GM12801 (cell line): ENCODE data around the gene FBXL7.

Experiments used
- TF ChIP-seq, protein P1 (sequence below): IDR thresholded peaks from one replicate; pipeline ENCODE4 v1.5.1; 2011; ENCODE audit warnings: control low read depth; ENCODE audit not compliant: insufficient read length; ENCODE audit errors: extremely low read depth

FBXL7 gene

DNA sequence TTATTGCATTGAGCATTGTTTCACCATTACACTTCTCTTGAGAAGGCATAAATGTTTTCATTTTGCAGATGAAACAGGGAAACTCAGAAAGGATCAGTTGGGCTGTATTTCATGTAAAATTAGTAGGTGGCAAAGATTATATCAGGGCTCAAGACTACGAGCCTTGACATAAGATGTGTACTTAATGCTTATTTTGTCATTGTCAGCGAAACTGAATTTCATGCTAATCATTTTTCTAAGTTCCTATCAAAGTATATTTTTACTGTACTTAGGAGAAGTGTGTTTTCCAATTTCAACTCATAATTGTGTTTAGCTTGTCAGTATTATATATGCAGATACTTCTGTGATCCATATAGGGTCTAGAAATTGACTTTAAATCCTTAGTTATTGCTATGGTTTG, 123.8 kb downstream of the FBXL7 start:
- TF ChIP-seq, protein P1, sequence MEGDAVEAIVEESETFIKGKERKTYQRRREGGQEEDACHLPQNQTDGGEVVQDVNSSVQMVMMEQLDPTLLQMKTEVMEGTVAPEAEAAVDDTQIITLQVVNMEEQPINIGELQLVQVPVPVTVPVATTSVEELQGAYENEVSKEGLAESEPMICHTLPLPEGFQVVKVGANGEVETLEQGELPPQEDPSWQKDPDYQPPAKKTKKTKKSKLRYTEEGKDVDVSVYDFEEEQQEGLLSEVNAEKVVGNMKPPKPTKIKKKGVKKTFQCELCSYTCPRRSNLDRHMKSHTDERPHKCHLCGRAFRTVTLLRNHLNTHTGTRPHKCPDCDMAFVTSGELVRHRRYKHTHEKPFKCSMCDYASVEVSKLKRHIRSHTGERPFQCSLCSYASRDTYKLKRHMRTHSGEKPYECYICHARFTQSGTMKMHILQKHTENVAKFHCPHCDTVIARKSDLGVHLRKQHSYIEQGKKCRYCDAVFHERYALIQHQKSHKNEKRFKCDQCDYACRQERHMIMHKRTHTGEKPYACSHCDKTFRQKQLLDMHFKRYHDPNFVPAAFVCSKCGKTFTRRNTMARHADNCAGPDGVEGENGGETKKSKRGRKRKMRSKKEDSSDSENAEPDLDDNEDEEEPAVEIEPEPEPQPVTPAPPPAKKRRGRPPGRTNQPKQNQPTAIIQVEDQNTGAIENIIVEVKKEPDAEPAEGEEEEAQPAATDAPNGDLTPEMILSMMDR: no peak

DNA sequence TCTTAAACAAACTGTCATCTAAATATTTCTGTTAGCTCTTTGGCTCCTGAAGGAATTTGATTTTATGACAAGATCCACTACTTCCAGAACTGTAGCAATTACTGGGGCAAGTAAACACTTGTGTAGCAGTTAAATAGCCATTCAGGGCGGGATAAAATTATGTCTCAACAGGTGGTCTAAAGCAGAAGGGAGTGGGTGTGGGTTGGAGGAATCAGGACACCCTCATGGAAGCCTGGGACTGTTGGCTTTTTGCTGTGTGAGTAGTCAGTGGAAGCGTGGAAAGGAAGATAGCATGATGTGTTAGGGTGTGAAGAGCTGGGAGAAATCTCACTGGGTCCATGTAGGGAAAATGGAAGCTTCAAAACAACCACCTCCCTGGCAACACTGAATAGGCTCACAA, 127.1 kb downstream of the FBXL7 start:
- TF ChIP-seq, protein P1: no peak

DNA sequence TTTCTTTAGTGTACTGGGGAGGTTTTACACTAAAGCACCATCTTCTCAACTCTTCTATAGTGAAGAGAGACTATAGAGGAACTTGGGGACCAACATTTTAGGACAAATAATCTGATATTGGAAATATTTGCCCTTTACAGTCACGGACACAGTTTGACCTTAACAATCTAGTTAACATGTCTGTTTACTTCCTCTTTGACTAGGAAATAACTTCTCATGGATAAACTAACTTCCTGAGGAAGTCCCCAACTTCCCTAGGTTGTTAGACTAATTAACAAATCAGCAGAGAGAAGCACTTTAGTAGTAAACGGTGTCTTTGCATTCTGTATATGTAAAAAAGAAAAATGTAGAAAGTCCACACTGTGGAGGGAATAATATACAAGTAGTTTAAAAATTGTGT, 127.7 kb downstream of the FBXL7 start:
- TF ChIP-seq, protein P1: no peak

DNA sequence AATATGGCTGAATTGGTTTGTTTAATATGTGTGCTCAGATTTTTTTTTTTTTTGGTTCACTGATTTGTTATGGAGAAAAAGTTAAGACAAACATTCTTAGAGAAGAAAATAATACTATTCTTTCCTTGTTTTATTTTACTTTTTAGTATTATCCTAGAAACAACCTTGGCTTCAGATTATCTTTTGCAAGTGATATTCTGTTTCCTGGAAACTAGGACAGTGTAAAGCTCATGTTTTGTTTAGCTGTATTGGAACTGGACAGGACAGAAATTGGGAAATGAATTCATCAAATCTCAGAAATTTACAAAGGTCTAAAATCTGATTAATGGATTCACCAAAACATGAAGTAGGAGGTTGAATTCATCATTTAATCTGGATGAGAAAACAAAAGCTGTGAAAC, 130.5 kb downstream of the FBXL7 start:
- TF ChIP-seq, protein P1: no peak

DNA sequence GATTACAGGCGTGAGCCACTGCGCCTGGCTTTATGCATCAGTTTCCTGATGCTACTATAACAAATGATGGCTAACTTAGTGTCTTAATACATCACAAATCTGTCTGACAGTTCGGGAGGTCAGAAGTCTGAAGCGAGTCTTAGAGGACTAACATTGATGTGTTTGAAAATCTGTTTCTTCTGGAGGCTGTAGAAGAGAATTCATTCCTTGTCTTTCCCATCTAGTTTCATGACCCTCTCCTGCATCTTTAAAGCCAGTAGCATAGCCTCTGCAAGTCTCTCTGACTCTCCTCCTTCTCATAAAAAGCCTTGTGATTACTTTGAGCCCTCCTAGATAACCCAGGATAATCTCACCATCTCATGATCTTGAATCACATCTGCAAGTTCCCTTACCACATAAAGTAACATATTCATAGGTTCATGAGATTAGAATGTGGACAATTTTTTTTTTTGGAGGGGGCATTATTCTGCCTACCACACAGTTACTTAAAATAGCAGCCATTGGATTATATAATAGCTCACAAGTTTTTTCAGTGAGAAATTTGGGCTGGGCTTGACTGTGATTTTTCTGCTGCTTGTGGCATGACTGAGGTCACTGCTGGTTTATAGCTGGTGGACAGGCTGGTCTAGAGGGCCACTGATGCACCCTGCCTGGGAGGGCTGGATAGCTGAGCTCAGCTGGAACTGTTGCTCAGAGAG, 134.8 kb downstream of the FBXL7 start:
- TF ChIP-seq, protein P1: no peak

DNA sequence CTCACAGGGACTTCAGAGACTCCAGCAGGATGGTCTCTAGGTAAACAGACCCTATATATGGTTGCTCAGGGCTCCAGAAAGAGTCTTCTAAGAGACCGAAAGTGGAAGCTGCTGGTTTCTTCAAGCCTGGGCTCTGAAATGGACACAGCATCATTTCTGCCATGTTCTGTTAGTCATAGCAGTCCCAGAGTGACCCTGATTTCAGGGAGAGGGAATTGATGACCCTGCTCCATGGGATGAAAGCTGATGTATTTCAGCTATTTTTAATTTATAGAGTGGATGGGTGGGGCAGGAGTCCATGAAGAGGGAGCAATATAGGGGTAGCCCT, 135.3 kb downstream of the FBXL7 start:
- TF ChIP-seq, protein P1: no peak

DNA sequence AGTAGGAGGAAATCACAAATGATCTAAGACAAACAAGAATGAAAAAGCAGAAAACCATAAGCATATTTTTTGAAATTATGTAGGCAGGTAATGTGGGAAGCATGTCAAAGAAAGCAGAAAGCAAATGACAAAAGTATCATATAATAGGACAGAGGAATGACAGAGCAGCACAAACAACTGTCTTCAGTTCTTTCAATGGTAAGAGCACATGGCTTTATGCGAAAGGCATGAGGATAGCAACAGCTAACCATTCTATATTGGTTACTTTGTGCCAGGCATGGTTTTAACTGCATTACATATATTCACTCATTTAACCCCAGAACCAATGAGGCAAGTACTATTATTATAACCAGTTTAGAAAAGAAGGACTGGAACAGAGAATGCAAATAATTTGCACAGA, 137.4 kb downstream of the FBXL7 start:
- TF ChIP-seq, protein P1: no peak
